GM12873 (cell line): Measurements from ENCODE around the gene RPS19BP1.

ENCODE experiments used
- TF ChIP-seq, protein P1 (sequence below): IDR thresholded peaks from 2 replicates; pipeline ENCODE4 v1.5.1; 2012; ENCODE audit warnings: low read depth, mild to moderate bottlenecking, moderate library complexity, low read length, control low read depth; ENCODE audit not compliant: insufficient read depth; ENCODE audit errors: missing control alignments

The RPS19BP1 gene

DNA sequence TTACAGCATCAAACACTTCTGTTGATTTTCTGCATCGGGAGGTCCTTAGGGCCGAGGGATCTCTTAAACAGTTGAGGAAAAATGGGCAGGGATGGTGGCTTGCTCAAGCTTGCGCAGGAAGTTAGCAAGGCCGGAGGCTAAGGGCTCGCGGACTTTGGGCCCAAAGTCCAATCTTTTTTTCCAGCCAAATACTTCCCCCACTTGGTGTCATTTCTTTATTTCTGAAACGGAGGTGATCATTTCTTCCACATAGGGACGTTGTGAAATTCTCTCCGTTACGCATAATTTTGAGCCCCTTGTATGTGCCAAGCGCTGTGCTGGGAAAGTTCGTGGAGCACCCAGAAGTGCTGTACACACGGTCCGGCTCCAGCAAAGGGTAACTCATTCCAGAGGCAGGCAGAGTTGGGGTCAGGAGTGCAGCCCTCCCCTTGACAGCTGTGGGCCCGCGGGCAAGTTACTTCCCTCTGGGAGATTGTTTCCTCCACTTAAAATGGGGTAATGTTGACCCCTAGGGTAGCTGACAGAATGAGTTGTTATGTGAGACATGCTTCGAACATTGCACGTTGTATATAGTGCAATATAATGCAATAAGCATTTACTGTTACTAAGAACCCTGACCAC is 29.6 kb downstream of the RPS19BP1 start:
- TF ChIP-seq, protein P1, sequence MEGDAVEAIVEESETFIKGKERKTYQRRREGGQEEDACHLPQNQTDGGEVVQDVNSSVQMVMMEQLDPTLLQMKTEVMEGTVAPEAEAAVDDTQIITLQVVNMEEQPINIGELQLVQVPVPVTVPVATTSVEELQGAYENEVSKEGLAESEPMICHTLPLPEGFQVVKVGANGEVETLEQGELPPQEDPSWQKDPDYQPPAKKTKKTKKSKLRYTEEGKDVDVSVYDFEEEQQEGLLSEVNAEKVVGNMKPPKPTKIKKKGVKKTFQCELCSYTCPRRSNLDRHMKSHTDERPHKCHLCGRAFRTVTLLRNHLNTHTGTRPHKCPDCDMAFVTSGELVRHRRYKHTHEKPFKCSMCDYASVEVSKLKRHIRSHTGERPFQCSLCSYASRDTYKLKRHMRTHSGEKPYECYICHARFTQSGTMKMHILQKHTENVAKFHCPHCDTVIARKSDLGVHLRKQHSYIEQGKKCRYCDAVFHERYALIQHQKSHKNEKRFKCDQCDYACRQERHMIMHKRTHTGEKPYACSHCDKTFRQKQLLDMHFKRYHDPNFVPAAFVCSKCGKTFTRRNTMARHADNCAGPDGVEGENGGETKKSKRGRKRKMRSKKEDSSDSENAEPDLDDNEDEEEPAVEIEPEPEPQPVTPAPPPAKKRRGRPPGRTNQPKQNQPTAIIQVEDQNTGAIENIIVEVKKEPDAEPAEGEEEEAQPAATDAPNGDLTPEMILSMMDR: no peak

DNA sequence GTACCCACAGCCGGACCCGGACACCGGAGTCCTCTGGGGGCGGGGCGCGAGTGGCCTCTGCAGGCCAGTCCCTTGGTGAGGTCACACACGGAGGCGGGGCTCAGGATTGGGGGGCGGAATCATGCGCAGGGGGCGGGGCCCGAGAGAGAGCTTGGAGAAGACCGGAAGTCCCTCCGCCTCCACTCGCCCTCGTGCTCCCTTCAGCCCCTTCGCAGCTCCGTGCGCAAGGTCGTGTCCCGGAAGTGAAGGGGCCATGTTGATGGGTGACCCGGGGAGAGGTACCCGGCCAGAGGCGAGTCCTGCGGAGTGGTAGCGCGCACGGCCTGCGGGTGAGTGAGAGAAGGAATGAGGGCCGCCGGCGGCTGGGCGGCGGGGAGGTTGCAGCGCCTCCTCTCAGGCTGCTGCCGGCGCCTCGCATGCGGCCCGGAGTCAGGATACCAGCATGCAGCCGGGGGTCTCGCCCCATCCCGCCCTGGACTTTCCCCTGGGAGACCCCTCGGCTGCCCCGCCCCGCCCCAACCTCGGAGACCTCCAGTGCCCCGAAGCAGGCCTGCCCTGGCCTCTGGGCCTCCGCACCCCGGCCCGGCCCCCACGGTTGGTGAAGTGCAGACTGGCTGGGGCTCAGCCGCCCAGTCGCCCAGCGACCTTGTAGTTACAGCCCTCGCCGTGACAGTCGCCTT is 30.3 kb downstream of the RPS19BP1 start, which contains the start of gene MIEF1:
Gene MIEF1, plus strand, starts transcription at position 182 of the 680 bp plus-strand sequence. CDS start 9,005 bp downstream, outside the sequence.
- TF ChIP-seq, protein P1: no peak

DNA sequence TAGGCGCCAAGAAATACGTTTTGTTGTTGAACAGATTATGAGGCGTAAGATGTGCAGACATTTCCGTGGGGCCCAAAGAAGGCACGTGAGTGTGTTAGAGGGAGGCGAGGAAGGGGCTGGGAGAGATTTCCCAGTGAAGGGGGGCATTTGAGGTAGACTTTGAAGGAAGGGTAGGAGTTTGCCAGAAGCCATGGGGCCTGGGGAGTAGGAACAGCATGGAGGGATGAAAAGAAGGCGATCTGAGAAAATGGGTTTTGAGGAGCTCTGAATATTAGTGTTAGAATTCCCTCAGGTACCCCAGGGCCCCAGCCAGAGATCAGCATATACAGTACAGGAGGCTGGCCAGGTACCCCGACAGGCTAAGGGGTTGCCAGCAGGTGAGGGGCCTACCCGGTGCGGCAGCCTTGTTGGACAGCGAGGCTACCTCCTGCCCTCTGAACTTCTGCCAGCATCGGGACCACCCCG is 30.9 kb downstream of the RPS19BP1 start:
- TF ChIP-seq, protein P1: no peak

DNA sequence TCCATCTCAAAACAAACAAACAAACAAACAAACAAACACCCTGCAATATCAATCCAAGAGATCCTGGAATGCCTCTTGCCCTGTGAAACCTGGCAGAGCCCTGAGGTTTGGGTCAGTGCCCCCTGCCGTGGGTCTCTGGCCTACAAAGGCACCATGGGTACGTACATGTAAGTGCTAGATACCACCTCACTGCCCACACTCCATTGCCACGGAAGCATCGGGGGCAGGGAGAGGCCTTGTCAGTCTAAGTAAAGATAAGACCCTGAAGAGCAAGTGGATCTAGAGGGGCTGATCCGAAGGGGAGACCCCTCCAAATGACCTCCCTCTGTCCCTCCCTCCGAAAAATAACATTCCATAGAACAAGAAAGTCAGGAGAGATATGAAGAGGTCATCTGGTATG is 32.4 kb downstream of the RPS19BP1 start:
- TF ChIP-seq, protein P1: no peak

DNA sequence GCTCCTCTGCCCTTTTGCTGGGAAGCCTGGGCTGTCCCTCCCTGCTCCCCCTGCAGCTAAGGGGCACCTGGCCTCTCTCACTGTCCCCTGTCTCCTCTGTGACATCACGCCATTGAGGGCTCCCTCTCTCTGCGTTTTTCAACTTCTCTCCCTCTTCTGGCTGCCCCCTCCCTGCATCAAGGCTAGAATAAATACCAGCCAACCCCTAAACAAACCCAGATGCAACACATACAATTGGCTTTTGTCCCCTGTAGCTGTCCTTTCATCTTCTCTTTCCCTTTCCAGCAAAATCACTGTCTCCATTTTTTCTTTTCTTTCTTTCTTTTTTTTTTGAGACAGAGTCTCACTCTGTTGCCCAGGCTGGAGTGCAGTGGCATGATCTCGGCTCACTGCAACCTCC is 33.7 kb downstream of the RPS19BP1 start:
- TF ChIP-seq, protein P1: no peak

DNA sequence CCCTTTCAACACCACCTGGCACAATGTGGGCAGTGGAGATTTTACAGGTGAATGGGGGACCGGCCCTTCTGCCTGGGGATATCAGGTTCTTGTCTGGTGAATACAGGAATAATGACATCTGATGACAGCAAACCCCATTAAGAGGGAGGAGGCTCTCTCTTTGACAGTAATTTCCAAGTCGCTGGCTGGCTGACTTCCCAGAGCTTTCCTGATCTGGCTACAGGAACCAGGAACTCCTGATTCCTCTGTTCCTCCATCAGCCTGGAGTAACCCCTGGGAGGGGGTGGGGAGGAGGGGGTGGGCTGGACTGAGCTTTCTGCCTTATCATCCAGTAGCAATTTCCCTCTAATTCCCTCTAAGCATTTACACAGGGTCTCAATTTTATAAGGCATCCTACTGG is 34.2 kb downstream of the RPS19BP1 start:
- TF ChIP-seq, protein P1: no peak

DNA sequence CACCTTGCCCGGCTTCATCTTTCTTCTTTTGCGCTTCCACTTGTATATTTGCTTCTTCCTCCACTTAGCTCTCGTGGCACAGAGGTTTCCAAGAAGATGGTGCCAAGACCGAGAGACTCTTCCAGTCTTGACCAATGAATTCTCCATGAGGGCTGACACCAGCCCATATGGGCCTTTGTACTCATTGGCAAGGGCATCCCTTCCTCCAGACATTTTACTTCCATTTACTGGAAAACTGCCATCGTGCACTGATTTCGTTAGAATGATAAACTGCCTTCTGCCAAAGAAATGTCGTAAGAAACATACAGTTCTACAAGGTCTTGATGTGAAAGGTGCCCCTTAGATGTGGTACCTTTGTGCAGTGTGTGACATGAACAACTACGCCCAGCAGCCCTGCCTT is 35.1 kb downstream of the RPS19BP1 start:
- TF ChIP-seq, protein P1: no peak
